Activated naive CD4-positive, alpha-beta T cell treated with Interleukin-2 at 50 U/mL for 16 hours (primary cell): ENCODE measurements around the gene PLEKHG1.

ENCODE experiments used
- DNase-seq: peaks from one replicate; pipeline ENCODE4 v3.0.0-alpha.2; 2020

PLEKHG1 gene

GRCh38 chr6:150599199-150600009 lies at the start of gene PLEKHG1:
Gene PLEKHG1 (plus strand): TSS chr6:150599885. CDS start chr6:150733682, 133,797 bp downstream.
- peak; percentile 63 for DNase-seq

DNA sequence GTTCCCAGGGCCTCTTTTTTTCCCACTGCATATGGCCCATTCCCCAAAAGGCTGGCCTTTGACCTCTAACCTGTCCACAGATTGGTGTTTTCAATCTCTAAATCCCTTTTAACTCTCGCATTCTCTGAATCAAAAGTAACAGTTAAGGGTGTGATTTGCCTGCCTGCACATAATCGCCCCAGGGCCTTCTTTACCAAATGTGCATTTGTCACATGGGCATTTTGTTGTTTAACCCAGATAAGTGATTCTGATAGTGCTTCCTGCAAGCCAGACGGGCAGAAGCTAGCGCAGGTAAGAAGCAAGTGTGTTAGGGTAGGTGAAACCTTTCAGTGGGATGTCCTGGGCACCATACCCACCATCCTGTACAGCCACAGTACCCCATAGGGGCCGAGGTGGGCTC lies 49.4 kb upstream of the PLEKHG1 start:
- DNase-seq: no peak

DNA sequence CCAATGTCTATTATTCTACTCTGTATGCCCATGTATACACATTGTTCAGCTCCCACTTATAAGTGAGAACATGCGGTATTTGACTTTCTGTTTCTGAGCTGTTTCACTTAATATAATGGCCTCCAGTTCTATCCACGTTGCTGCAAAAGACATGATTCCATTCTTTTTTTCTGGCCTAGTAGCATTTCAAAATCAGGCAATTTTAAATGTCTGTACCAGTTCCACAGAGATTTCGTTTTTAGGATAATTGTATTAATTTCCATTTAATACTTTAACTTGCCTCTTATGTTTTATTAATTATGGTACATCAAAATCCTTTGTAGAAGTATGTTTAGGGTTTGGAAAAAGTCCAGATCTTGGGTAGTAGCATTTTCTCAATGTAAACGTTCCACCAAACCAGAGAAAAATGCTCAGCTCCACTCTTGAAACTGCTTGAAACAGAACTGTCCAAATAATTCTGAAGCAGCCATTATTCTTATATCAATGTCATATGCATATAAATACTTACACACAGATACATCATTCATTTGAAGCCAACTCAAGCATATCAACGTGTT lies 42.6 kb upstream of the PLEKHG1 start:
- no peak for DNase-seq

DNA sequence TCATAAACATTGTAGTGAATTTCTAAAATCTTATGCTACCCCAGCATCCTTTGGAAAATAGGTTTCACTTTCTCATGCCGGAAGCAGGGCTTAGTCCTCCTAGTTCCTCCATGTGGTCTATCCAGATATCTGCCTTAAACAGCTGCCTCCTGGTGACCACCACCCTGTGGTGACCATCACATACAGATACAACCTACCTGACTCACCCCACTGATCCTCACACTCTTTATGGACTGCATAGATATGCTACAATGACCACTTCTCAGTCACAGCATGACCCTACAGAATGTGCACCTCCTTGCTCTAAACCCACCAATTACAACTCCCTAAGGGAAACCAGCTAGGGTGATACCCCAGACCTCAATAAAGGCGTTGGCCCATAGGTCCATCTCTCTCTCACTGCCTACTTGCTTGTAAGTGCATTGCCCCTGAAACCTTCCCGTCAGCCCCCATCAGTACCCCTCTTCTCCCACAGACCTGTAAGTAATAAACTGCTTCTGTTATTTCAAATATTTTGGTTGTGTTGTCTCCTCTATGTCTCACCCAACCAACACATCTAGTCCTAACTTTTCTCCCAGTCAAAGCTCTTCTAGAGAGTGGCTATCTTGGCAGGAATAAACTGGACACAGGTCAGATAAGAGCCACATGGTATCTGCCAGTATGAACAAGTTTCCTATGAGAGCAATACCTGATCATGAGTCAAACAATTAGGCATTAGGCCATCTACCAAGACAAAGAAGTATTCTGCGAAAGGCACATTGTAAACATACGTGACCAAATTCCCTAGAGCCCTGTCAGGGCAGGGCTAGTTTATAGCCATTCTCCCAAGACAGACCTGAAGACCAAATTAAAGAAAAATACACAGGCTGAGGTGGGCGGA lies 39.4 kb upstream of the PLEKHG1 start:
- DNase-seq: no peak

DNA sequence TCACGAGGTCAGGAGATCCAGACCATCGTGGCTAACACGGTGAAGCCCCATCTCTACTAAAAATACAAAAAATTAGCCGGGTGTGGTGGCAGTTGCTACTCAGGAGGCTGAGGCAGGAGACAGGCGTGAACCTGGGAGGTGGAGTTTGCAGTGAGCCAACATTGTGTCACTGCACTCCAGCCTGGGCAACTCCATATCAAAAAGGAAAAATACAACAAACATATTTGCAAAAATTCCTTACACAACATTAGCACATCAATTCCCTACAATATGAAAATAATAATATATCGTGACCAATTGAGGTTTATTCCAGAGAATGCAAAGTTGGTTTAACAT lies 38.8 kb upstream of the PLEKHG1 start:
- DNase-seq: no peak

- no peak for DNase-seq
Observed at GRCh38 chr6:150565945-150566344, 33.7 kb upstream of the PLEKHG1 start.

DNA sequence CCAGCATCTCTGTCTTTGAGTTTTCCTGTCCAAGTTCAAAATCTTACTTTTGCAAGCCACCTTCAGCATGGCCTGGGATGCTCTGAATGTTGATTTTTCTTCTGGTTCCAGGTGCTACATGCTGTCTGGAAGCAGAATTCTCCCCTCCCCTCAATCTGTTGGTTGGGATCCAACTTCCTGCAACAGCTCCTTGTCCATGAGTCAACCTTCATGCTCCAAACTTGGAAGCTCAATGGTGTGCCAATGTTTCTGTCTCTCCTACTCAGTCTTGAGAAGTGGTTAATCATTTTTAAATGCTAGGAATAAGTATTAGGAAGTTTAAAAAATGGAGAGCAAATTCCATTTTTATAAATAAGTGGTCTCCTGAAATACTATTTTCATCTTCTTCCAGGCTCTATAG lies 33.2 kb upstream of the PLEKHG1 start:
- DNase-seq: no peak

- DNase-seq: no peak
Observed at GRCh38 chr6:150567380-150567779, 32.3 kb upstream of the PLEKHG1 start.

- no peak for DNase-seq
Observed at GRCh38 chr6:150567823-150568383, 31.8 kb upstream of the PLEKHG1 start.

- no peak for DNase-seq
Observed at GRCh38 chr6:150568560-150568959, 31.1 kb upstream of the PLEKHG1 start.

- no peak for DNase-seq
Observed at GRCh38 chr6:150569161-150569560, 30.5 kb upstream of the PLEKHG1 start.

- no peak for DNase-seq
Observed at GRCh38 chr6:150573041-150573681, 26.5 kb upstream of the PLEKHG1 start.

DNA sequence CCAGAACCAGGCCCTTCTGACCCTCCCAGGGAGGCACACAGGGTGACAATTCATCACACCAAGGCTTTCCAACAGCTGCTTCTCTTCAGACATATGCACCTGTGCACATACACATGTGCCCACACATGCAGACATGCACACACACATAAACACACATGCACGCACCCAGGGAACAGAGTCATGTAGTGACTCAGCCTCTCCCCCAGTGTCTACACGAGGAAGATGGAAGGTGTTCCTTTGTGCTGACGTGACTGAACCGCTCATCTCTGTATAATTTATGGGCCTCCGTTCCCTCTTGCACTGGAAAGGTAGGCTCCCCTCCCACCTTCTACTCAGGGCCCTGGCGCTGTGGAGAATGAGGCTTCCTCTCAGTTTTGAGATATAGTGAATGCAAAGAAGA lies 23.8 kb upstream of the PLEKHG1 start:
- no peak for DNase-seq

DNA sequence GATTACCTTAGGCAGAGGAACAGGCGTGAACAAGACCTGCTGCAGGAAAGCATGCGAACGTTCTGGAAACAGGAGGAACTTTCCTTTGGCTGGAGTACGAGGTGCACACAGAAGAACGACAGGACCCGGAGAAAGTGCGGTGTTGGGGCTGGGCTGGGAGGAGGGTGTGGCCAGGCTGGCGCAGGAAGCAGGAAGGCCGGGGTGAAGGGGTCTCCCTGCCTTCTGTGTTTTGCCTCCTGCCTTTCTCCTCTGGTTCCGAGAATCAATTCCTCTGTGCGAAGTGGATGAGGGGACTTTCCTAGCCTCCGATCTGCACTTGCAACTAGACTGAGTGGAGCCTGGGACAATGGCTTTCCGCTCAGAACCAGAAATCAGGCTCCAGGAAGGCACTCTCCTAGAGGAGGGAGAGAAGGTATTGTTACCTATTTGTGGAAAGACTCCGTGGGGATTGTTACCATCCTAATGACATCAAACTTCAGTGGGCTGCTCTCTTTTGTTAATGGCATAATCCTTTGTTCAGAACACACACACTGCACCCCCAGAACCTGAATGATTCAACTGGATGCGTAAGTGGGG lies 22.9 kb upstream of the PLEKHG1 start:
- DNase-seq: no peak

DNA sequence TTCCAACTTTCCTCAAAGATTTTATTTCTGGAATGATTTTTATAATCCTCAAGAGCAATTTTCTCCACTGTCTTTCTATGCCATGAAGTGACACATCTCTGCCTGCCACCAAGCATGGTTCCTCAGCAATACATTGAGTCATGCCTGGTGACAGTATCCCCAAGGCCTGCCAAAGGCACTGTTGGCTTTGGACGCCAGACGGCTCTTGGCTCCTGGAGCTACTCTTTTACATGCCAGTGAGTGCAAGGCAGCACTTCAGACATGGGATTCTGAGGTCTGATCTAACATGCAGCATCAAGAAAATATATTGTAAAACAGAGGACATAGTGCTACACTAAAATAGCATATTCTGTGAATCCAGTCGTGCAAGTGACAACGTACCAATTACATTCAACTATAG lies 20.1 kb upstream of the PLEKHG1 start:
- no peak for DNase-seq

DNA sequence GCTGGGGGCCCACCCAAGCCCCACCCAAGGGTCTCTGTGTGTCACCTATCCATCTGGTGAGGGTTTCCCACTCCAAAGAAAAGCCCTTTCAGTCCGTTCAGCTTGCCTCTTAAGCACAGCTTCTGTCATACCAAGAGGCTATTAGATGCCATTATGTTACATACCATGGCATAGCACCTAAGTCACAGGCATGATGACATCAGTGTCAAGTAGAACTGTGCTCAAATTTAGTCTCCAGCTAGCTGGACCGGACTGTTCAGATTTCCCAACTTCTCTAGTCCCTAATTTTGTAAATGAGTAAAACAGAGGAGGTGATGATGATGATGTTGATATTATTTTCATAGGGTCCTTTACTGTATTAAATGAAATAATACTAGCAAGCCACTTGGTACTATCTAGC lies 19.2 kb upstream of the PLEKHG1 start:
- DNase-seq: no peak

- no peak for DNase-seq
Observed at GRCh38 chr6:150584065-150584464, 15.6 kb upstream of the PLEKHG1 start.

- DNase-seq: no peak
Observed at GRCh38 chr6:150584596-150584995, 15.1 kb upstream of the PLEKHG1 start.

- no peak for DNase-seq
Observed at GRCh38 chr6:150586850-150587359, 12.8 kb upstream of the PLEKHG1 start.

DNA sequence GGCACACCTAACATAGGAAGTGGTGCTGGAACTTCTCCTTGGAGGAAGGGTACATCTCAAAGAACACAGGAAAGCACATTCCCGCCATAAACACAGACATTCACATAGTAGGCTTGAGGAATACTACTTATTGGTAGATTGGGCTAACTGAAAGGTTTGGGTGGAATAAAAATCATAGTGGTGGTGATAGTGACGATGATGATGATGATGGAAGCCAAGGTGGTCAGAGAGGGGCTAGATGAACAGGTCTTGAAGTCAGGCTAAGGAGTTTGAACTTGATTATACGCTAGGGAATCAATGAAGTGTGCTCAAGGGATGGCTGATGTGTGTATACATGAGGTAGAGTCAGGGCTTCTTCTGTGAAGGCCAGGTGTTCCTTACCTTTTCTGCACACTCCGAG lies 12.0 kb upstream of the PLEKHG1 start:
- DNase-seq: no peak

- no peak for DNase-seq
Observed at GRCh38 chr6:150588888-150589499, 10.7 kb upstream of the PLEKHG1 start.

- DNase-seq: no peak
Observed at GRCh38 chr6:150589852-150590251, 9.8 kb upstream of the PLEKHG1 start.
